ENCODE results near the gene SLC47A2. TPM values are rescaled to one million over a fixed set of nuclear protein-coding genes. Genes with fewer than 3 reads are reported as not detected.
A peak's percentile ranks its signal among the peaks of the same experiment; 100 is the strongest.

The SLC47A2 gene
- total RNA-seq, 1 donor from 2014 or later, result not detected

DNA sequence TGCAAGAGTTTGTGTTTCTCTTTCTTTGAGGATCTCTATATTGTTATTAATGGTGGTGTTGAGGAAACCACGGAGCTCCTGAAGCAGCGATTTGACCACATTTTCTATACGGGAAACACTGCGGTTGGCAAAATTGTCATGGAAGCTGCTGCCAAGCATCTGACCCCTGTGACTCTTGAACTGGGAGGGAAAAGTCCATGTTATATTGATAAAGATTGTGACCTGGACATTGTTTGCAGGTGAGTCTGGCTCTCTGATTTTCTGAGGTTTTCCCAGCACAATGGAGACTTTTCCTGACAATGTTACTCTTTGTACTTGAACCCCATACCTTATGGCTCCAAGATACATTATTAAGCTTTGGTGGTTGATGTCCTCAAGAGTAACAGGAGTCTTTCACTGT lies 60.0 kb downstream of the SLC47A2 start:
- H3K27ac Mint-ChIP-seq, result no peak overlapping the region
- DNase-seq (ENCODE audit: low spot score), result no peak
- no peaks in the 10 kb centered on the region for H3K27me3 Mint-ChIP-seq (ENCODE audit: insufficient read depth)
- H3K36me3 Mint-ChIP-seq (ENCODE audit: low read depth), result peaks cover 18% of the 10 kb centered on the region
- H3K9me3 Mint-ChIP-seq, result no peaks in the 10 kb centered on the region
- no peaks in the 10 kb centered on the region for H3K4me1 Mint-ChIP-seq (ENCODE audit: low read depth)
- intact Hi-C loops (cut with micrococcal nuclease), result no loop called here
- H3K4me3 Mint-ChIP-seq, result no peak overlapping the region

DNA sequence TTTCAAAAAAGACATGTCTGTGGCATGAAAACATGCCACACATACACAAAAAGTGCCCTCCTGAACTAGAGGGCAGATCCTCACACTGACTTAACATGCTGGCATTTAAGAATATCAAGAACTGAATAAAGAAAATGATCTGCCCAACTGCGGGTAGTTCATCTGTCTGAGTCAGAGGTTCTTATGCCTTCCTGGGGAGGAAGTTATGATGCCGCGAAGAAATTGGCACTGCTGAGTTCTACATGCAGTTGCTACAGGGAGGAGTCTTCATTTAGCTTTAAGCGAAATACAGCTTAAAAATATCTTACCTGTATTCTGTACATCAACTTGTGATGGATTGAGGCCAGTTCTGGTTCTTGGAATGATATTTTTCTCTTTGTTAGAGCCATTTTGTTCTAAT lies 61.5 kb downstream of the SLC47A2 start:
- no peak for DNase-seq (ENCODE audit: low spot score)
- peaks cover 18% of the 10 kb centered on the region for H3K36me3 Mint-ChIP-seq (ENCODE audit: low read depth)
- peaks cover 10% of the 10 kb centered on the region for H3K4me1 Mint-ChIP-seq (ENCODE audit: low read depth)
- H3K9me3 Mint-ChIP-seq, result no peaks in the 10 kb centered on the region
- no peak overlapping the region for H3K27ac Mint-ChIP-seq
- H3K4me3 Mint-ChIP-seq, result no peak overlapping the region
- intact Hi-C loops (cut with micrococcal nuclease), result no loop called here
- H3K27me3 Mint-ChIP-seq (ENCODE audit: insufficient read depth), result no peaks in the 10 kb centered on the region

DNA sequence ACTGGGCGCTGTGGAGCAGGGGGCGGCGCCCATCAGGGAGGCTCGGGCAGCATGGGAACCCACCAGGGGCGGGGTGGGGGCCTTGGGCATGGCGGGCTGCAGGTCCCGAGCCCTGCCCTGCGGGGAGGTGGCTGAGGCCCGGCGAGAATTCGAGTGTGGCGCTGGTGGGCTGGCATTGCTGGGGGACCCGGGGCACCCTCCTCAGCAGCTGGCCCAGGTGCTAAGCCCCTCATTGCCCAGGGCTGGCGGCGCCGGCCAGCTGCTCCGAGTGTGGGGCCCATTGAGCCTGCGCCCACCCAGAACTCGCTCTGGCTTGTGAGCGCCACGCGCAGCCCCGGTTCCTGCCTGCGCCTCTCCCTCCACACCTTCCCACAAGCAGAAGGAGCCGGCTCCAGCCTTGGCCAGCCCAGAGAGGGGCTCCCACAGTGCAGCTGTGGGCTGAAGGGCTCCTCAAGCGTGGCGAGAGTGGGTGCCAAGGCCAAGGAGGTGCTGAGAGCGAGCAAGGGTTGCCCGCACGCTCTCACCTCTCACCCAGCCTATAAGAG lies 62.0 kb downstream of the SLC47A2 start:
- Mint-ChIP-seq H3K9me3 (no peaks in the 10 kb centered on the region), H3K36me3 (ENCODE audit: low read depth) (peaks cover 18% of the 10 kb centered on the region), H3K27ac (no peak overlapping the region), H3K27me3 (ENCODE audit: insufficient read depth) (no peaks in the 10 kb centered on the region), H3K4me1 (ENCODE audit: low read depth) (peaks cover 15% of the 10 kb centered on the region), H3K4me3 (no peak overlapping the region)
- intact Hi-C loops (cut with micrococcal nuclease), result no loop called here
- DNase-seq (ENCODE audit: low spot score), result no peak

DNA sequence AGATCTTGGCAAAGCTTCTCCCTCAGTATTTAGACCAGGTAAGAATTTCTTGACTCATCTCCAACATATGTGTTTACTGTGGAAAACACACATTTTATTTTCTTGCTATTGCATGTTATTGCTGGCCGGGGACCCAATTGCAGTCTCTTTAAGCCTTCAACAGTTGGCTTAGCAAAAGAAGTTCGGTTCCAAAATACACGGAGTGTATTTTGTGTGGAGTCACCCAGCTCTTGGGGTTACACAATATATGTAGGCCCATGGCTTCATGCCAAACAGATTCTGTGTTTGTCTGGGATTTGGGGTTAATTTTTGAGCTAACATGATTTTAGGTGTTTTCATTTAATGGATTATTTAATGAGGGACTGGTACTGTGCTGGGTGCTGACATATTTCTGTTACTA lies 63.8 kb downstream of the SLC47A2 start:
- Mint-ChIP-seq H3K4me1 (ENCODE audit: low read depth) (peaks cover 26% of the 10 kb centered on the region), H3K9me3 (no peaks in the 10 kb centered on the region), H3K4me3 (no peak overlapping the region), H3K27me3 (ENCODE audit: insufficient read depth) (no peaks in the 10 kb centered on the region), H3K36me3 (ENCODE audit: low read depth) (peaks cover 18% of the 10 kb centered on the region), H3K27ac (no peak overlapping the region)
- DNase-seq (ENCODE audit: low spot score), result no peak
- intact Hi-C loops (cut with micrococcal nuclease), result no loop called here

DNA sequence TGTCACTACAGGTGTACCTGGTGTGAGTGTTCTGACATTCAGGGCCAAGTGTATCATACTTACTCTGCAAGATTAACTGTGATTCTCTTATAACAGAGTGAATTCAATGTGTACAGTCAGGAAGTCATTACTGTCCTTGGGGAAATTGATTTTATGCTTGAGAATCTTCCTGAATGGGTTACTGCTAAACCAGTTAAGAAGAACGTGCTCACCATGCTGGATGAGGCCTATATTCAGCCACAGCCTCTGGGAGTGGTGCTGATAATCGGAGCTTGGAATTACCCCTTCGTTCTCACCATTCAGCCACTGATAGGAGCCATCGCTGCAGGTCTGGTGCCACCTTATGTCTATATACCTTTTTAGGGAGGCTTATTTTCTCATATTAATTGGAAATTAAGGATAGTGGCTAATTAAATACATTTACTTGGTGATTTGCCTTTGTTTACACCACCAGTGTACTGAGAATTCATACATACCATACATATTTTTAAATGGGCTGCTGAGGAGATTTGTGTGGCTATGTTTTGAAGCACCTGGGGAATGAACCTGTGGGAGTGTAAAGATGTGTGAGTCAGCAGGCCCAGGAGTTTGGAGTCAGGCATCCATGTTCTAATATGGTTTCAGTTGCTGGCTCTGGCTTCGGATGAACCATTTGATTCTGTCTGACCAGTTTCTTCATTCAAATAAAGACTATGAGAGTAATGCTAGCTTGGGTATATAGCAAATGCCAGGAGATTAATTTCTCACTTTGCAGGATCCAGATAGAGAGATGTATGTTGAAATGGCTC lies 64.7 kb downstream of the SLC47A2 start:
- intact Hi-C loops (cut with micrococcal nuclease), result no loop called here
- Mint-ChIP-seq H3K36me3 (ENCODE audit: low read depth) (peaks cover 15% of the 10 kb centered on the region), H3K9me3 (no peaks in the 10 kb centered on the region), H3K27ac (no peak overlapping the region), H3K4me3 (no peak overlapping the region), H3K4me1 (ENCODE audit: low read depth) (peaks cover 35% of the 10 kb centered on the region), H3K27me3 (ENCODE audit: insufficient read depth) (peaks cover 3% of the 10 kb centered on the region)
- no peak for DNase-seq (ENCODE audit: low spot score)

DNA sequence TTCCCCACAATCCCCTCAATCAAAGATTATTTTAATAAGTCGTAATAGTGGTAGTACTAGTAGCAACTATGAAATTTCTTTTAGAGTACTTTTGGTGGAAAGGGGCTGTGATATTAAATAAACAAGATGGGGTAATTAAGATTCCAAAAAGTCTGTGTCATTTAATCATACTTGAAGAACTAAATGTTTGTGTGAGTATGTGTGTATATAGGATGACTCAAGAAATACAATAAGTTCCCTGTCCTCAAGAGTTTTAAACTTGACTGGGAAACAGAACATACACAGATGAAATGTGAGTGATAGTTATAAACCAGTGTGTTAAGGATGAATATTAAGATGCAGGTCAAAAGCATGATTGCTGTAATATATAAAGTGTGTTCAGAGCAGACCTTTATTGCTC lies 65.6 kb downstream of the SLC47A2 start:
- Mint-ChIP-seq H3K27me3 (ENCODE audit: insufficient read depth) (peaks cover 3% of the 10 kb centered on the region), H3K4me1 (ENCODE audit: low read depth) (peaks cover 43% of the 10 kb centered on the region), H3K9me3 (no peaks in the 10 kb centered on the region), H3K4me3 (peak overlapping the region; percentile 92), H3K27ac (no peak overlapping the region), H3K36me3 (ENCODE audit: low read depth) (peaks cover 15% of the 10 kb centered on the region)
- intact Hi-C loops (cut with micrococcal nuclease), result no loop called here
- DNase-seq (ENCODE audit: low spot score), result no peak

DNA sequence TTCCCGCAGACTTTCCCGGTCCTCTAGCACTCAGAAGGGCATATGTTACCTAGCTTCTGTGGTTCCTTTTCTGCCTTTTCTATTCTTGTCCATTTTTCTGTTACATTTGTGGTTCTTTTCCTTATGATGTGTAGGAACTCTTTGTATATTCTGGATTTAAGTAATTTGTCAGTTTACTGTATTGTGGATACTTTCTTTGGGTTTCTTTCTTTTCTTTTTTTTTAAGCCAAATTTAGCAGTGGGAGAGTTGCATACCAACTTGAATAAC lies 67.2 kb downstream of the SLC47A2 start:
- peak overlapping the region; percentile 92 for H3K4me3 Mint-ChIP-seq
- peaks cover 10% of the 10 kb centered on the region for H3K36me3 Mint-ChIP-seq (ENCODE audit: low read depth)
- no peaks in the 10 kb centered on the region for H3K9me3 Mint-ChIP-seq
- DNase-seq (ENCODE audit: low spot score), result no peak
- peaks cover 46% of the 10 kb centered on the region for H3K4me1 Mint-ChIP-seq (ENCODE audit: low read depth)
- peak overlapping the region; percentile 25 for H3K27ac Mint-ChIP-seq
- intact Hi-C loops (cut with micrococcal nuclease), result loop anchor here (2.0 to 5.0 kb wide), 5 partner anchors 142 to 506 kb away; partner anchors contain the start of genes AKAP10, B9D1 and MAPK7
- H3K27me3 Mint-ChIP-seq (ENCODE audit: insufficient read depth), result peaks cover 13% of the 10 kb centered on the region

DNA sequence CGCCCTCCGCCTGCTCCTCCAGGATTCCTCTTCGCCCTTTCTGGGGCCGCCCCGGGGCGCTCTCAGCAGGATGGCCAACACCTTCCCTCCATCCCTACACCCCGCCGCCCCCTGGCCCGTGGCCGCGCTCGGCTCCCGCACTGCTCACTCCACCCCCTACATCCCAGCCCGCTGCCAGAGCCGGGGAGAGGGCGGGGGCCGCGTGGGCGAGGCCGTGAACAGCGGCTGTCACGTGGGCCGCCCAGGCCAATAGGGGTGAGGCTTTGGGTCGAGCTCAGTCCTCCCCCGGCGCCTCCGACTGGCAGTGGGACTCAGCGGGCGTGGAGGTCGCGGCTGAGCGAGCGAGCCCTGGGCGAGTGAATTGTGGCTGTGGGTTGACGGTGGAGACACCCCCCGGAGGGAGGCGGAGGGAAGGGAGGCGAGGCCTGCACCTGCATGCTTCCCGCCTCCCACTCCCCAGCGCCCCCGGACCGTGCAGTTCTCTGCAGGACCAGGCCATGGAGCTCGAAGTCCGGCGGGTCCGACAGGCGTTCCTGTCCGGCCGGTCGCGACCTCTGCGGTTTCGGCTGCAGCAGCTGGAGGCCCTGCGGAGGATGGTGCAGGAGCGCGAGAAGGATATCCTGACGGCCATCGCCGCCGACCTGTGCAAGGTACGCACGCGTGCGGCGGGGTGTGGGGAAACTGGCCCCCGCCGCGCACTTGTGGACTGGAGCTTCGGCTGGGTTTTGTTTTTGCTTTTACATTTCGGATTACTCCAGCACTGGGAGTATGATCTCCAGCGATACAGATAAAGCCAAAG lies 67.7 kb downstream of the SLC47A2 start, which contains the start of gene ALDH3A2:
ALDH3A2 (plus strand) TSS at position 277 of the 799 bp plus-strand sequence; CDS start at position 498, 221 bp downstream.
- DNase-seq (ENCODE audit: low spot score), result peak; percentile 93
- intact Hi-C loops (cut with micrococcal nuclease), result loop anchor here (1.0 to 5.0 kb wide), 7 partner anchors 120 to 506 kb away; partner anchors contain the start of genes AKAP10, B9D1 and MAPK7
- peaks cover 46% of the 10 kb centered on the region for H3K4me1 Mint-ChIP-seq (ENCODE audit: low read depth)
- H3K27me3 Mint-ChIP-seq (ENCODE audit: insufficient read depth), result peaks cover 13% of the 10 kb centered on the region
- H3K9me3 Mint-ChIP-seq, result no peaks in the 10 kb centered on the region
- peak within 1 kb of the TSS; percentile 92 for H3K4me3 Mint-ChIP-seq
- H3K36me3 Mint-ChIP-seq (ENCODE audit: low read depth), result peaks cover 7% of the 10 kb centered on the region
- H3K27ac Mint-ChIP-seq, result peak within 1 kb of the TSS; percentile 95

DNA sequence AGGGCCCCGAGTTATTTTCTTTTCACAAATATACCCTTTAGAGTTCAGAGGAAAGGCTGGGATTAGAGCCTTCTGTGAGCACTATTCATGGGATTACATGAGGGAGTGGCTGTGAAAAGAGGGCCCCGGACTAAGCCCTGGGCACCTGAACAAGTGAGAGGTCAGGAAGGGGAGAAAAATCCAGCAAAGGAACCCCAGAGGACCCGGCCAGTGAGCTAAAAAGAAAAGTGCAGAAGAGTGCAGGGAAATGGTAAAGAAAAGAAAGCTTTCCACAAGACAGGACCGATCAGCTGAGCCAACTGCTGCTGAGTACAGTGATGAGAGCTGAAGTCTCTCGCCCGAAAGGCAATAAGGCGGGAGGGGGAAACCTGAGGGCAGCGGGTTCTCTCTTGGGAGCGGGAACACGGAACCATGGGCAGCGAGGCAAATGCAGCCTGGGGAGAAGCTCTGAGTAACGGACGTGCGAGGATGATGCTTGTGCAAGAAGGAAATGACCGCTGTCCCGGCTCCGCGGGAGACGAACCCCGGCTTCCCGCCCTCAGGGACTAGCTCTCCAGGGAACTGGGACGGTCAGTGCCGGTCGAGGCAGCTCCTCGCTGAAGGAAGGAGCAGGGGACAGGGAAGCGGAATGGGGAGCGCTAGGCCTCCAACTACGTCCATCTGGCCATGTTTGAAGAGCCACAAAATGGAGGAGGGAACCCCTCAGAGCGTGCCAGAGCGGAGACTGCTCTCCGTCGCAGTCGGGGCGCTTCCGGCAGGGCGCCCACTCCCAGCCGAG lies 68.5 kb downstream of the SLC47A2 start:
- peaks cover 15% of the 10 kb centered on the region for H3K27me3 Mint-ChIP-seq (ENCODE audit: insufficient read depth)
- DNase-seq (ENCODE audit: low spot score), result no peak
- peak overlapping the region; percentile 95 for H3K27ac Mint-ChIP-seq
- intact Hi-C loops (cut with micrococcal nuclease), result loop anchor here (1.0 to 5.0 kb wide), 7 partner anchors 120 to 507 kb away; partner anchors contain the start of genes AKAP10, B9D1 and MAPK7
- H3K4me3 Mint-ChIP-seq, result peak overlapping the region; percentile 92
- no peaks in the 10 kb centered on the region for H3K9me3 Mint-ChIP-seq
- peaks cover 46% of the 10 kb centered on the region for H3K4me1 Mint-ChIP-seq (ENCODE audit: low read depth)
- peaks cover 2% of the 10 kb centered on the region for H3K36me3 Mint-ChIP-seq (ENCODE audit: low read depth)

DNA sequence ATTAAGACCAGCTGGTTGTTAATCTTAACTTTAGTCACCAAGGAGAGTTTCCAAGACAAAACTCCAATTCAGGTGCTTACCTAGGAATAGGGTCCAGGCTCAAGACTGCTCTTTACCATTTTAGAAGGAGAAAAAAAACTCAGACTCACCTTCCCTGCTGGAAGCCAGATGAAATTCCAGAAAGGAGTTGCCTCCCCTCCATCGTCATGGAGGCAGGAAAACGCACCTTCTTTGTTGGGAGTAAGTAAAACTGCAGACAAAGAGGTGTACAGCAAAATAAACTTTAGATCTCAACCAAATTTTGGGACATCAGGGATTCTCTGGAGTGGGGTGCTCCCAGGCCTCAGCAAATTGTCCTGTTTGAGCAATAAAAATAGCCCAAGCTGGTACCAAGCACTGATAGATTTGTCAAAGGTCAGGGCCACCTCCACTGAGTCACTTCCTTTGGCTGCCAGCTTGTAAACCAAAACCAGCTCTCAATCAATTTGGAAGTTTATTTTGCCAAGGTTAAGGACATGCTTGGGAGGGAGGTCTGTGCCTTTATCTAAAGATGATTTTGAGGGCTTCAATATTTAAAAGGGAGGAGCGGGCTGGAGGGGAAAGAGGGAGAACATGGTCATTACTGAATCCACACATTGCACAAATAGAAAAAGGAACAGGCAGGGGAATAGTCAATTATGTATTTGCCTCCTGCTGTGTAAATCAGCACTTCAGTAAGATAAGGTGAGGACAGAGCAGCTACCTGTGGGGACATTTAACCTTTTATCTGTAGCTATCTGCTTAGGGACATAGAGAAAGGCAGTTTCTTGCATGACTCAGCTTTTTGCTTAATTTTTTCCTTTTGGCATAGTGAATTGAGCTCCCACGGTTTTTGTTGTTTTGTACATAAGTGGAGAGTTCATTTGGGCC lies 69.3 kb downstream of the SLC47A2 start:
- intact Hi-C loops (cut with micrococcal nuclease), result loop anchor here (5.0 kb wide), 2 partner anchors 285 to 330 kb away; partner anchors contain the start of genes AKAP10 and B9D1
- H3K27ac Mint-ChIP-seq, result peak overlapping the region; percentile 95
- H3K4me1 Mint-ChIP-seq (ENCODE audit: low read depth), result peaks cover 52% of the 10 kb centered on the region
- H3K36me3 Mint-ChIP-seq (ENCODE audit: low read depth), result no peaks in the 10 kb centered on the region
- peaks cover 18% of the 10 kb centered on the region for H3K27me3 Mint-ChIP-seq (ENCODE audit: insufficient read depth)
- no peak for DNase-seq (ENCODE audit: low spot score)
- H3K4me3 Mint-ChIP-seq, result peak overlapping the region; percentile 92
- H3K9me3 Mint-ChIP-seq, result no peaks in the 10 kb centered on the region

DNA sequence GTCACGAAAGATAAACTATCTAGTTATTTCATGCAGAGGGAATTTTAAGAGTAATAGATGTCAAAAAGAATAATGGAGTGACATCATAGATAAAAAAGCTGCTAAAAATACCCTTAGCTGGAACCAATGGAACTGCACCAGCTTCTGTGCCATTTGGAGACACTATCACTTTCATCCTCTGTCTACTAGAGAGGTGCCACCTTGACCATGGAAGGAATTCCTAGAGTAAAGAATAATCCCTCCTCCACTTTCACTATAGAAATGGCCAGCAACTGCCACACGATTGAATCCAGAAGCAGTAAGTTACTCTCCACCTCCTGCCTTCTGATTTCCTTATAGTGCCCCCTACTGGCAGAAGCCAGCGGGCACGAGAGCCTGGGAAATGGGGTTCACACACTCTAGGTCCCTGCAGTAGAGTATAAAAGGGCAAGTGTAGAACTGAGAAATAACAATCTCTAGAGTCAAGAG lies 70.6 kb downstream of the SLC47A2 start:
- Mint-ChIP-seq H3K9me3 (no peaks in the 10 kb centered on the region), H3K36me3 (ENCODE audit: low read depth) (no peaks in the 10 kb centered on the region), H3K4me1 (ENCODE audit: low read depth) (peaks cover 49% of the 10 kb centered on the region), H3K27me3 (ENCODE audit: insufficient read depth) (peaks cover 22% of the 10 kb centered on the region), H3K27ac (no peak overlapping the region), H3K4me3 (no peak overlapping the region)
- intact Hi-C loops (cut with micrococcal nuclease), result loop anchor here (5.0 kb wide), 2 partner anchors 283 to 332 kb away; partner anchors contain the start of genes AKAP10 and B9D1
- peak; percentile 41 for DNase-seq (ENCODE audit: low spot score)
